GM12801 (cell line): ENCODE data around the gene LRRC25.

Source experiments
- TF ChIP-seq, protein P1 (sequence below): IDR thresholded peaks from one replicate; pipeline ENCODE4 v1.5.1; 2011; ENCODE audit warnings: control low read depth; ENCODE audit not compliant: insufficient read length; ENCODE audit errors: extremely low read depth

LRRC25 gene

DNA sequence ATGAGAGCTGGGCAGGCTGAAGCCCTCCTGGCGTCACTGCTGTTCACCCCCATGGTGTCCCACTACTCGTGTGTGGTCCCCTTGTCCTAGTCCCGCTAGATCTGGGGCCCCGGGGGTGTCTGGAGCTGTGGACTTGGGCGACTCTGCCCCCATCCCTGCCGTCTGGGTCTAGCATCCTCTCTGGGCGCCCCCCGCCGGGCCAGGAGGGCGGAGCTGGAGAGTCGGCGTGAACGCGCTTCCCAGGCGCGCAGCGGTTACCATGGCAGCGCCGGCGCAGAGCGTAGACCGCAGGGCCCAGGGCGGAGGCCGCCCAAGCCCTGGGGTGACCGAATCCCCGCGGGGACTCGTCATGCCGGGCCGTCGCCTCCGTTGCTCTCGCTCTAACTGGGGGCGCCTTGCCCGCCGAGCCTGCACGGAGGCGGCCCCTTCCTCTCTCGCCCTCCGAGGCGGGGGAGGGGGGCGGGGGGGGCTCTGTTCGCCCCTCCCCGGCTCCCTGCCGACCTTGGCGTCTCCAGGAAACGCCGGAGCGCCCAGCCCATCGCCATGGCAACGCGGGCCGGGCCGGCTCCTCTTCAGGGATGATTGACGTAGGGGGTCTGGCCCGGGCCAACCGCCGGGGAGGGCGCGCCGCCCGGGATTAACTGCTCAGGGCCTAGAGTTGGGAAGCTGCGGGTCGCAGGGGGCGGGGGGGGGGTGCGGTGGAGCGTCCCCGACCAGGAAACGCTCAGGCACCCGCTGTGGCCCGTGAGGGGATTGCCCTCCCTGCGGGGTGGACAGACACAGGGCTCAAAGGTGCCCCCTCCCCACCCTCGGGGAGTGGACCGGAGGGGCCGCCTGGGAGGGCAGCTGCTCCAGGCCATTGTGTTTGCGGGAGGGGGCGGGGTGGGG is 31.6 kb upstream of the LRRC25 start:
- TF ChIP-seq, protein P1, sequence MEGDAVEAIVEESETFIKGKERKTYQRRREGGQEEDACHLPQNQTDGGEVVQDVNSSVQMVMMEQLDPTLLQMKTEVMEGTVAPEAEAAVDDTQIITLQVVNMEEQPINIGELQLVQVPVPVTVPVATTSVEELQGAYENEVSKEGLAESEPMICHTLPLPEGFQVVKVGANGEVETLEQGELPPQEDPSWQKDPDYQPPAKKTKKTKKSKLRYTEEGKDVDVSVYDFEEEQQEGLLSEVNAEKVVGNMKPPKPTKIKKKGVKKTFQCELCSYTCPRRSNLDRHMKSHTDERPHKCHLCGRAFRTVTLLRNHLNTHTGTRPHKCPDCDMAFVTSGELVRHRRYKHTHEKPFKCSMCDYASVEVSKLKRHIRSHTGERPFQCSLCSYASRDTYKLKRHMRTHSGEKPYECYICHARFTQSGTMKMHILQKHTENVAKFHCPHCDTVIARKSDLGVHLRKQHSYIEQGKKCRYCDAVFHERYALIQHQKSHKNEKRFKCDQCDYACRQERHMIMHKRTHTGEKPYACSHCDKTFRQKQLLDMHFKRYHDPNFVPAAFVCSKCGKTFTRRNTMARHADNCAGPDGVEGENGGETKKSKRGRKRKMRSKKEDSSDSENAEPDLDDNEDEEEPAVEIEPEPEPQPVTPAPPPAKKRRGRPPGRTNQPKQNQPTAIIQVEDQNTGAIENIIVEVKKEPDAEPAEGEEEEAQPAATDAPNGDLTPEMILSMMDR: no peak

DNA sequence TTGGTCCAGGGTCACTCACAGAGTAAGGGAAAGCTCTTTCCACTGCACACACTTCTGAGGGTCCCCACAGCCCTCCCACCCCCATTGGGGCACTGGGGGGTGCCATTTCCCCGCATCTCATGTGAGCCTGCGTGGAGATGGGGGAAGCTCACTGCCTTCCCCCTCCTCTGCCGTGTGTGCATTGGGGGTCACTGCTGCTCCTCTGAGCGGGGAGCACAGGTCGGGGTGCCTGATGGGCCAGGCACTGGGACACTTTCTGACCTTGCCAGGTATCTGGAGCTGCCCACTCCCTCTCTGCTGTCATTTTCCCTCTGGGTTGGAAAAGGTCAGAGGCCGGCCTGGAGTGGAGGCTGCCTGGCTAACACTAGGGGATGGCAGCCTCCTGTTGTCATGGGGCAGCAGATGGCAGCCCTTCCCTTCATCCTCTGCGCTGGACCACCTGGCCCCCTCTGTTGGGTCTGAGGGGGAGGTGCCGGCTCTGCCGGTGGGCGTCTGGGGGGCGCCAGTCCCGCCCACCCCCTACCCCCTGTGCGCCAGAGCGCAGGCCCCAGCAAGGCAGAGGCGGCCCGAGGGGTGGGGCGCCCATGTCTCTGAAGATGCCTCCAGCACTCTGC is 30.9 kb upstream of the LRRC25 start:
- TF ChIP-seq, protein P1: no peak

DNA sequence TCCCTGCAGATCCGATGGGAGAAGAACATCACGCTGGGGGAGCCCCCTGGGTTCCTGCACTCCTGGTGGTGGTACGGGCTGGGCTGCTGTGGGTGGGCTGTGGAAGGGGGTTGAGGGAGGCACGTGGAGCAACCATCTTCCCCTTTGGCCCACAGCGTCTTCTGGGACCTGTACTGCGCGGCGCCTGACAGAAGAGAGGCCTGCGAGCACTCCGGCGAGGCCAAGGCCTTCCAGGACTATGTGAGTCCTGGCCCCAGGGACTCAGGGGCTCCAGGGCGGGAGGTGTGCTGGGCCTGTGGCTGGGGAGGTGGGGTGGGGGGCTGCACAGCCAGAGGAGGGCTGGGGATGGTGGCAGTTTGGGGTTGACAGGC is 30.3 kb upstream of the LRRC25 start:
- TF ChIP-seq, protein P1: no peak

DNA sequence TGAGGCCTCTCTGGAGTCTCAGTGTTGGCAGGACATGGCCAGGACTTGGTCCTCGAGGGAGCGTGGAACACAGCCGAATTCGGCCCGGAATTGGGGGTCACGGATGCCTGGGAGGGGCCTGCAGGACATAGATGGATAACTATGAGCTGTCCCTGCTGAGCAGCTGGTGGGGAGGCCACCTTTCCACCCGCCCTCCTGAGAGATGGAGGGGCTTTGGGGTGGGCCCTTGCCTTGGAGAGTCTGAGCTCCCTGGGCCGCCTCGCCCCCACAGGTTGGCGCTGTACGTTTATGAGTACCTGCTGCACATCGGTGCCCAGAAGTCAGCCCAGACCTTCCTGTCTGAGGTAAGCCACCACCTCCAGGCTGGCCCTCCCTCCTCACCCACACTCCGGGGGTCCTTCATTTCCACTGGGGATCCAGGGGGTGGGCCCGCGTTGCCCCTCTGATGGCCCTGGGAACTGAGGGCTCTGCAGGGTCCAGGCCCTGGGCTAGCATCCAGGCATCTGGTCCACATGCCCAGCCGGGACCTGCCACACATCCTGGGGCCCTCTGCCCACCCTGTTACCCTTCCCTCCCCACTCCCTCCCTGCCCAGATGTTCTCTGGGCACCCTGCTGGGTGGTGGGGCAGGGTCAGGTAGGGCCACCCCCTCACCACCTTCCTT is 29.8 kb upstream of the LRRC25 start:
- TF ChIP-seq, protein P1: no peak

DNA sequence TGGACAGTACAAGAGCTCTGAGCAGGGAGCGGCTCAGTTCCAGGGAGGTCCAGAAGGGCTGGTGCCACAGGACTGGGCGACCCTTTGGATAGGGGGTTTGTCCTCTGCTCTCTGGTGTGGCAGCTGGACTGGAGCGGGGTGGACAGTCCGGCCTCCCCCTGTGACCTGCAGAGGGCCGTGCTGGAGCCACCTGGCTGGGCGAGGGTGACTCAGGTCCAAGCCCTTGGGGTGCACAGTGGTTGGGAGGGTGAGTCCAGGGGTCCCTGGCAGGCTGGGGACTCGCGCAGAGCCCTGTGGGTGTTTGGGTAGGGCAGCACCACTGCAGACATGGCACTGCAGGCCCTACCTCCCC is 29.0 kb upstream of the LRRC25 start:
- TF ChIP-seq, protein P1: no peak

DNA sequence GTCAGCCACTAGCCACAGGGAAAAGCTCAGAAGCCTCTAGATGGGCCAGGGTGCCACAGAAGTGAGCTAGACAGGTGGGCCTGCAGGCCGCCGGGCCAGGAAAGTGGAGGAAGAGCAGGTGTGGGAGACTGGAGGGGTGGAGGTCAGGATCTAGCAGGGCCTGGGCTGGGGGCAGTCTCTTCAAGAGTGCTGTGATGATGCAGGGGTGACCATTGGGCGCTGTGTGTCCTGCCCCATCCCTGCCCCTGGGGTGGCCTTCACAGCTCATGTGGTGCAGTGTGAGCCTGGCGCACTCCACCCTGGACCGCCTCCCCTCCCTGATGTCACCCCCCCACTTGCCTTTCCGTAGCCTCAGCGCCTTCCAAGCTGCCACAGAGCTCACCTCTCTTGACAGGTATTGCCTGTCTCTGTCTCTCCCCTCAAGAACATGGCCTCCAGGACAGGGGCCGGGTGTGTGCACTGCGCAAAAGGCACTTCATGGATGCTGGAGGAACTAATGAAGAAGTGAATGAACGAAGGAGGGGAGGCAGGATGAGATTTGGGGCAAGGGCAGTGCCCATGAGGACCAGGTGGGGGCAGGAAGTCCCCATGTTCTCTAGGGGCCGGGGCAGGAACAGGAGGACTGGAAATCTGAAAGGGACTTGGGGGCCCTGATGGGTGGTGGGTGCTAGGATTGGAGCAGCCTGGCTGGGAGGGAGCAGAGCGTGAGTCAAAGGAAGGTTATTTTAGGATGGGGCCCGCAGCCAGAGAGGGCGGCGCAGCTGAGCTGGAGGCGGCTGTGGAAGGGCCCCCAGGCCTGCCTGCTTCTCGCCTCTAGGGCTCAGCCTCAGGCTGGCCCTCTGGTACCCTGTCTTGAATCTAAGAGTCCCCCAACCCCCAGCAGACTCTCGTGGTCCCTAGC is 28.3 kb upstream of the LRRC25 start:
- TF ChIP-seq, protein P1: no peak
